ENCODE data around the gene CRYGN.

DNA sequence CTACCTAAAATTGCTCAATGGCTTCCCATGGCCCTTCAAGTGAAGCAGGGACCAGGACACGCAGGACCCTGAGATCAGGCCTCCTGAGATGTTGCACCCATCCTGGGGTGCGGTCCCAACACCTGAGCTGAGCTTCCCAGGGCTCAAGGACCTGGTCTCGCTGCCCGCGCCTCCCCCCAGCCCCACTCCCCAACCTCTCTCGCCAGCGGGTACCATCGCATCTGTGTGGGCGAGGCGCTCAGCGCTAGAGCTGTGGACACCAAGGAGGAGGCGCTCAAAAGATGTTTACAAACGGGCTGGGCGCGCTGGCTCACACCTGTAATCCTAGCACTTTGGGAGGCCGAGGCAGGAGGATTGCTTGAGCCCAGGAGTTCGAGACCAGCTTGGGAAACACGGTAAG is 7.4 kb upstream of the CRYGN start:
- TF ChIP-seq, protein P1, sequence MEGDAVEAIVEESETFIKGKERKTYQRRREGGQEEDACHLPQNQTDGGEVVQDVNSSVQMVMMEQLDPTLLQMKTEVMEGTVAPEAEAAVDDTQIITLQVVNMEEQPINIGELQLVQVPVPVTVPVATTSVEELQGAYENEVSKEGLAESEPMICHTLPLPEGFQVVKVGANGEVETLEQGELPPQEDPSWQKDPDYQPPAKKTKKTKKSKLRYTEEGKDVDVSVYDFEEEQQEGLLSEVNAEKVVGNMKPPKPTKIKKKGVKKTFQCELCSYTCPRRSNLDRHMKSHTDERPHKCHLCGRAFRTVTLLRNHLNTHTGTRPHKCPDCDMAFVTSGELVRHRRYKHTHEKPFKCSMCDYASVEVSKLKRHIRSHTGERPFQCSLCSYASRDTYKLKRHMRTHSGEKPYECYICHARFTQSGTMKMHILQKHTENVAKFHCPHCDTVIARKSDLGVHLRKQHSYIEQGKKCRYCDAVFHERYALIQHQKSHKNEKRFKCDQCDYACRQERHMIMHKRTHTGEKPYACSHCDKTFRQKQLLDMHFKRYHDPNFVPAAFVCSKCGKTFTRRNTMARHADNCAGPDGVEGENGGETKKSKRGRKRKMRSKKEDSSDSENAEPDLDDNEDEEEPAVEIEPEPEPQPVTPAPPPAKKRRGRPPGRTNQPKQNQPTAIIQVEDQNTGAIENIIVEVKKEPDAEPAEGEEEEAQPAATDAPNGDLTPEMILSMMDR (IDR thresholded peaks at IDR 0.05 in 2 of 3, conservative IDR thresholded peaks at IDR 0.05 in 1 of 3; ENCODE audit: insufficient read depth in 2 of 3, low read depth in 1 of 3, low read length in 3 of 3), result no peak
- TF ChIP-seq, protein P2, sequence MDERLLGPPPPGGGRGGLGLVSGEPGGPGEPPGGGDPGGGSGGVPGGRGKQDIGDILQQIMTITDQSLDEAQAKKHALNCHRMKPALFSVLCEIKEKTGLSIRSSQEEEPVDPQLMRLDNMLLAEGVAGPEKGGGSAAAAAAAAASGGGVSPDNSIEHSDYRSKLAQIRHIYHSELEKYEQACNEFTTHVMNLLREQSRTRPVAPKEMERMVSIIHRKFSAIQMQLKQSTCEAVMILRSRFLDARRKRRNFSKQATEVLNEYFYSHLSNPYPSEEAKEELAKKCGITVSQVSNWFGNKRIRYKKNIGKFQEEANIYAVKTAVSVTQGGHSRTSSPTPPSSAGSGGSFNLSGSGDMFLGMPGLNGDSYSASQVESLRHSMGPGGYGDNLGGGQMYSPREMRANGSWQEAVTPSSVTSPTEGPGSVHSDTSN (CRISPR knock-in tag; IDR thresholded peaks at IDR 0.05; ENCODE audit: low read depth), result no peak
- TF ChIP-seq, protein P2 (tag; conservative IDR thresholded peaks at IDR 0.05; ENCODE audit: low read depth), result no peak
- TF ChIP-seq NONO (IDR thresholded peaks at IDR 0.05; ENCODE audit: low read depth in 2 of 2, low read length in 1 of 2), result no peak
- no peak for TF ChIP-seq HDAC6 (IDR thresholded peaks at IDR 0.05; ENCODE audit: low read depth, low read length)
- no peak for TF ChIP-seq TOE1 (IDR thresholded peaks at IDR 0.05; ENCODE audit: borderline replicate concordance)
- no peak for TF ChIP-seq TOE1 (CRISPR knock-in tag; IDR thresholded peaks at IDR 0.05; ENCODE audit: borderline replicate concordance, low read depth)
- no peak for TF ChIP-seq MEF2A (IDR thresholded peaks at IDR 0.05; ENCODE audit: control insufficient read depth, low read depth, low read length)
- TF ChIP-seq, protein P3, sequence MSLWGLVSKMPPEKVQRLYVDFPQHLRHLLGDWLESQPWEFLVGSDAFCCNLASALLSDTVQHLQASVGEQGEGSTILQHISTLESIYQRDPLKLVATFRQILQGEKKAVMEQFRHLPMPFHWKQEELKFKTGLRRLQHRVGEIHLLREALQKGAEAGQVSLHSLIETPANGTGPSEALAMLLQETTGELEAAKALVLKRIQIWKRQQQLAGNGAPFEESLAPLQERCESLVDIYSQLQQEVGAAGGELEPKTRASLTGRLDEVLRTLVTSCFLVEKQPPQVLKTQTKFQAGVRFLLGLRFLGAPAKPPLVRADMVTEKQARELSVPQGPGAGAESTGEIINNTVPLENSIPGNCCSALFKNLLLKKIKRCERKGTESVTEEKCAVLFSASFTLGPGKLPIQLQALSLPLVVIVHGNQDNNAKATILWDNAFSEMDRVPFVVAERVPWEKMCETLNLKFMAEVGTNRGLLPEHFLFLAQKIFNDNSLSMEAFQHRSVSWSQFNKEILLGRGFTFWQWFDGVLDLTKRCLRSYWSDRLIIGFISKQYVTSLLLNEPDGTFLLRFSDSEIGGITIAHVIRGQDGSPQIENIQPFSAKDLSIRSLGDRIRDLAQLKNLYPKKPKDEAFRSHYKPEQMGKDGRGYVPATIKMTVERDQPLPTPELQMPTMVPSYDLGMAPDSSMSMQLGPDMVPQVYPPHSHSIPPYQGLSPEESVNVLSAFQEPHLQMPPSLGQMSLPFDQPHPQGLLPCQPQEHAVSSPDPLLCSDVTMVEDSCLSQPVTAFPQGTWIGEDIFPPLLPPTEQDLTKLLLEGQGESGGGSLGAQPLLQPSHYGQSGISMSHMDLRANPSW (CRISPR knock-in tag; IDR thresholded peaks at IDR 0.05), result no peak
- no peak for TF ChIP-seq FOXP1 (CRISPR knock-in tag; IDR thresholded peaks at IDR 0.05)
- TF ChIP-seq, protein P4, sequence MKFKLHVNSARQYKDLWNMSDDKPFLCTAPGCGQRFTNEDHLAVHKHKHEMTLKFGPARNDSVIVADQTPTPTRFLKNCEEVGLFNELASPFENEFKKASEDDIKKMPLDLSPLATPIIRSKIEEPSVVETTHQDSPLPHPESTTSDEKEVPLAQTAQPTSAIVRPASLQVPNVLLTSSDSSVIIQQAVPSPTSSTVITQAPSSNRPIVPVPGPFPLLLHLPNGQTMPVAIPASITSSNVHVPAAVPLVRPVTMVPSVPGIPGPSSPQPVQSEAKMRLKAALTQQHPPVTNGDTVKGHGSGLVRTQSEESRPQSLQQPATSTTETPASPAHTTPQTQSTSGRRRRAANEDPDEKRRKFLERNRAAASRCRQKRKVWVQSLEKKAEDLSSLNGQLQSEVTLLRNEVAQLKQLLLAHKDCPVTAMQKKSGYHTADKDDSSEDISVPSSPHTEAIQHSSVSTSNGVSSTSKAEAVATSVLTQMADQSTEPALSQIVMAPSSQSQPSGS (CRISPR knock-in tag; IDR thresholded peaks at IDR 0.05), result no peak
- TF ChIP-seq, protein P5, sequence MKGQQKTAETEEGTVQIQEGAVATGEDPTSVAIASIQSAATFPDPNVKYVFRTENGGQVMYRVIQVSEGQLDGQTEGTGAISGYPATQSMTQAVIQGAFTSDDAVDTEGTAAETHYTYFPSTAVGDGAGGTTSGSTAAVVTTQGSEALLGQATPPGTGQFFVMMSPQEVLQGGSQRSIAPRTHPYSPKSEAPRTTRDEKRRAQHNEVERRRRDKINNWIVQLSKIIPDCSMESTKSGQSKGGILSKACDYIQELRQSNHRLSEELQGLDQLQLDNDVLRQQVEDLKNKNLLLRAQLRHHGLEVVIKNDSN (CRISPR knock-in tag; IDR thresholded peaks at IDR 0.05), result no peak
- no peak for TF ChIP-seq MBD2 (IDR thresholded peaks at IDR 0.05; ENCODE audit: borderline replicate concordance, low read depth)
- no peak for TF ChIP-seq LEF1 (IDR thresholded peaks at IDR 0.05)
- TF ChIP-seq CC2D1A (IDR thresholded peaks at IDR 0.05), result no peak
- TF ChIP-seq SIN3A (IDR thresholded peaks at IDR 0.05; ENCODE audit: borderline replicate concordance in 2 of 2, control insufficient read depth in 1 of 2, low read depth in 2 of 2, low read length in 2 of 2), result no peak
